ENCODE measurements around the gene RFLNA. TPM values are rescaled to one million over a fixed set of nuclear protein-coding genes. Genes with fewer than 3 reads are reported as not detected.

Gene RFLNA
- total and polyA plus RNA-seq, 2 donors (not counting 1 experiment from before 2014, with no cell fraction given) = not detected

DNA sequence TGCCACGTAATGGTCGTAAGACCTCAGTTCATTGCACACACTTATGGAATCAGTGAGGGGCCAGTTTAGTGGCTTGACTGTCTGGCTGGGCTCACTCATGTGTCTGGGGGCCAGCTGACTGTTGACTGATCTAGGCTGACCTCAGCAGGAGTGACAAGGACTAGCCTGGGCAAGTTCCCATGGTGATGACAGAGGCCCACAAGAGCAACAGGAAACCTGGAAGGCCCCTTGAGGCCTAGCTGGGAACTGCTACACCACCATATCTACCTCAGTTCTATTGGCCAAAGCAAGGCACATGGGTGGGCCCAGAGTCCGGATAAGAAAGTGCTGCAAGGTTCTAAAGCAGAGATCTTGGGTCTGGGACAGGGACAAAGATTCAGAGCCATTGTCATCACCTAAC, 21.3 kb upstream of the RFLNA start:
- H3K4me2 ChIP-seq (replicated peaks; ENCODE audit: low read depth, low read length, poor library complexity, severe bottlenecking) = no peak overlapping the region
- no peaks in the 10 kb centered on the region for H3K9me3 ChIP-seq (ENCODE audit: control extremely low read depth in 1 of 3, control insufficient read depth in 2 of 3, insufficient read depth in 1 of 3, low read length in 2 of 3)
- intact Hi-C loops (cut with micrococcal nuclease) = no loop called here
- no peak for ATAC-seq (ENCODE audit: low read depth)
- no peak overlapping the region for H3K9ac ChIP-seq (ENCODE audit: low read length)
- H3K27me3 ChIP-seq (replicated peaks in 1 of 4; ENCODE audit: control extremely low read depth in 1 of 4, control insufficient read depth in 3 of 4, insufficient read depth in 4 of 4, low read length in 3 of 4) = peaks cover 0 to 3% (median 0%) of the 10 kb centered on the region in 4 experiments
- POLR2A ChIA-PET = no interaction called here
- no peak overlapping the region for H3K27ac Mint-ChIP-seq
- WGBS (ENCODE audit: insufficient coverage) = 95% methylated on average over 3 of the region's 3 CpGs
- no peak overlapping the region for H3K4me3 ChIP-seq (ENCODE audit: control extremely low read depth in 1 of 5, extremely low read depth in 1 of 5, insufficient read depth in 1 of 5, low read depth in 2 of 5, low read length in 4 of 5)
- H3K4me3 Mint-ChIP-seq = no peak overlapping the region
- no peaks in the 10 kb centered on the region for H4K20me1 ChIP-seq (ENCODE audit: control insufficient read depth, insufficient read depth, low read length, poor library complexity, severe bottlenecking)
- TF ChIP-seq EZH2 (IDR thresholded peaks at IDR 0.05; ENCODE audit: borderline replicate concordance, insufficient read depth, low read depth, low read length, poor library complexity, severe bottlenecking) = no peak
- TF ChIP-seq, protein P1, sequence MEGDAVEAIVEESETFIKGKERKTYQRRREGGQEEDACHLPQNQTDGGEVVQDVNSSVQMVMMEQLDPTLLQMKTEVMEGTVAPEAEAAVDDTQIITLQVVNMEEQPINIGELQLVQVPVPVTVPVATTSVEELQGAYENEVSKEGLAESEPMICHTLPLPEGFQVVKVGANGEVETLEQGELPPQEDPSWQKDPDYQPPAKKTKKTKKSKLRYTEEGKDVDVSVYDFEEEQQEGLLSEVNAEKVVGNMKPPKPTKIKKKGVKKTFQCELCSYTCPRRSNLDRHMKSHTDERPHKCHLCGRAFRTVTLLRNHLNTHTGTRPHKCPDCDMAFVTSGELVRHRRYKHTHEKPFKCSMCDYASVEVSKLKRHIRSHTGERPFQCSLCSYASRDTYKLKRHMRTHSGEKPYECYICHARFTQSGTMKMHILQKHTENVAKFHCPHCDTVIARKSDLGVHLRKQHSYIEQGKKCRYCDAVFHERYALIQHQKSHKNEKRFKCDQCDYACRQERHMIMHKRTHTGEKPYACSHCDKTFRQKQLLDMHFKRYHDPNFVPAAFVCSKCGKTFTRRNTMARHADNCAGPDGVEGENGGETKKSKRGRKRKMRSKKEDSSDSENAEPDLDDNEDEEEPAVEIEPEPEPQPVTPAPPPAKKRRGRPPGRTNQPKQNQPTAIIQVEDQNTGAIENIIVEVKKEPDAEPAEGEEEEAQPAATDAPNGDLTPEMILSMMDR (IDR thresholded peaks at IDR 0.05) = no peak
- no peaks in the 10 kb centered on the region for H3K79me2 ChIP-seq (ENCODE audit: control insufficient read depth, insufficient read depth, low read length)
- no peaks in the 10 kb centered on the region for H3K9me3 Mint-ChIP-seq (ENCODE audit: insufficient read depth)
- H3K36me3 ChIP-seq (replicated peaks in 1 of 2; ENCODE audit: control extremely low read depth in 1 of 2, control insufficient read depth in 1 of 2, extremely low read depth in 1 of 2, insufficient read depth in 2 of 2, low read length in 1 of 2) = no peaks in the 10 kb centered on the region
- CTCF ChIA-PET = no interaction called here
- no peaks in the 10 kb centered on the region for H3K4me1 Mint-ChIP-seq
- DNase-seq = no peak
- no peaks in the 10 kb centered on the region for H3K4me1 ChIP-seq (ENCODE audit: control insufficient read depth in 2 of 2, insufficient read depth in 2 of 2, low read length in 2 of 2)
- no peak overlapping the region for H3K27ac ChIP-seq (ENCODE audit: low read length in 2 of 2)
- no peak overlapping the region for H2AFZ ChIP-seq (ENCODE audit: insufficient read depth, low read depth, low read length, poor library complexity, severe bottlenecking)
- H3K27me3 Mint-ChIP-seq = peaks cover 30% of the 10 kb centered on the region

DNA sequence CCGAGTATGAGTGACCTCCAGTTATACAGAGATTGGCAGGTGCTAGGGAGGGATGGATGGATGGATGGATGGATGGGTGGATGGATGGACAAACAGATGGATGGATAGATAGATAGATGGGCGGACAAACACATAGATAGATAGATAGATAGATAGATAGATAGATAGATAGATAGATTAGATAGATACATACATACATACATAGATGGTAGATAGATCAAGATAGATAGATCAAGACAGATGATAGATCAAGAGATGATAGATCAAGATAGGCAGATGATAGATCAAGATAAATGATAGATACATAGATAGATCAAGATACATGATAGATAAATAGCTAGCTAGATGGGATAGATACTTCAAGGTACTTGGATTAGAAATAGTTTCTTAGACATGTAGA, 18.6 kb upstream of the RFLNA start:
- no peaks in the 10 kb centered on the region for H3K9me3 Mint-ChIP-seq (ENCODE audit: insufficient read depth)
- no peak for TF ChIP-seq EZH2 (IDR thresholded peaks at IDR 0.05; ENCODE audit: borderline replicate concordance, insufficient read depth, low read depth, low read length, poor library complexity, severe bottlenecking)
- TF ChIP-seq, protein P1 (IDR thresholded peaks at IDR 0.05) = no peak

More for the DNA sequence above, 18.6 kb upstream of the RFLNA start:
- CTCF ChIA-PET = no interaction called here
- no peaks in the 10 kb centered on the region for H3K79me2 ChIP-seq (ENCODE audit: control insufficient read depth, insufficient read depth, low read length)
- ATAC-seq (ENCODE audit: low read depth) = no peak
- no peaks in the 10 kb centered on the region for H3K4me1 ChIP-seq (ENCODE audit: control insufficient read depth in 2 of 2, insufficient read depth in 2 of 2, low read length in 2 of 2)
- intact Hi-C loops (cut with micrococcal nuclease) = no loop called here
- peaks cover 0 to 3% (median 1%) of the 10 kb centered on the region in 3 donors for H3K9me3 ChIP-seq (ENCODE audit: control extremely low read depth in 1 of 3, control insufficient read depth in 2 of 3, insufficient read depth in 1 of 3, low read length in 2 of 3)
- H3K27me3 Mint-ChIP-seq = peaks cover 34% of the 10 kb centered on the region
- no peaks in the 10 kb centered on the region for H3K36me3 ChIP-seq (replicated peaks in 1 of 2; ENCODE audit: control extremely low read depth in 1 of 2, control insufficient read depth in 1 of 2, extremely low read depth in 1 of 2, insufficient read depth in 2 of 2, low read length in 1 of 2)
- 100% methylated on average over 1 of the region's 2 CpGs for WGBS (ENCODE audit: insufficient coverage)
- no peak for DNase-seq
- no peak overlapping the region for H3K9ac ChIP-seq (ENCODE audit: low read length)
- no peak overlapping the region for H2AFZ ChIP-seq (ENCODE audit: insufficient read depth, low read depth, low read length, poor library complexity, severe bottlenecking)
- POLR2A ChIA-PET = no interaction called here
- H3K27ac ChIP-seq (ENCODE audit: low read length in 2 of 2) = no peak overlapping the region
- H4K20me1 ChIP-seq (ENCODE audit: control insufficient read depth, insufficient read depth, low read length, poor library complexity, severe bottlenecking) = no peaks in the 10 kb centered on the region
- H3K4me1 Mint-ChIP-seq = no peaks in the 10 kb centered on the region
- H3K4me3 Mint-ChIP-seq = no peak overlapping the region
- peaks cover 0 to 10% (median 0%) of the 10 kb centered on the region in 4 experiments for H3K27me3 ChIP-seq (replicated peaks in 1 of 4; ENCODE audit: control extremely low read depth in 1 of 4, control insufficient read depth in 3 of 4, insufficient read depth in 4 of 4, low read length in 3 of 4)
- no peak overlapping the region for H3K4me3 ChIP-seq (ENCODE audit: control extremely low read depth in 1 of 5, extremely low read depth in 1 of 5, insufficient read depth in 1 of 5, low read depth in 2 of 5, low read length in 4 of 5)
- no peak overlapping the region for H3K4me2 ChIP-seq (replicated peaks; ENCODE audit: low read depth, low read length, poor library complexity, severe bottlenecking)
- H3K27ac Mint-ChIP-seq = no peak overlapping the region
